Activated B cell treated with CpG ODN at 0.5 μM for 24 hours (primary cell): ENCODE measurements around the gene SMURF2. TPM values are rescaled to one million over a fixed set of nuclear protein-coding genes. Genes with fewer than 3 reads are reported as not detected.

Experiments used
- ATAC-seq: fragments of 200-7000 bp; cut with Tn5 transposase; one replicate; pipeline ENCODE4 v1.10.0; 2021; ENCODE audit warnings: low read depth, mild to moderate bottlenecking, moderate library complexity
- CTCF ChIA-PET: fragments of 350-600 bp; sonication (Branson Sonifier 250); formaldehyde crosslinking; loops from one replicate; lab custom pipeline; 2021; ENCODE audit warnings: antibody characterized with exemption; lab: Charles Lee
- POLR2A ChIA-PET: fragments of 350-600 bp; sonication (Branson Sonifier 250); formaldehyde crosslinking; loops from one replicate; lab custom pipeline; 2021; ENCODE audit warnings: antibody characterized with exemption; lab: Charles Lee
- DNase-seq: peaks from one replicate; pipeline ENCODE4 v3.0.0; 2022
- H3K27ac Mint-ChIP-seq: one replicate; pipeline ENCODE4 v1.8.0; 2020; ENCODE audit warnings: mixed read lengths
- H3K27me3 Mint-ChIP-seq: one replicate; pipeline ENCODE4 v1.8.0; 2021; ENCODE audit warnings: mixed read lengths
- H3K36me3 Mint-ChIP-seq: one replicate; pipeline ENCODE4 v1.8.0; 2021; ENCODE audit warnings: low read depth, mixed read lengths
- H3K4me1 Mint-ChIP-seq: one replicate; pipeline ENCODE4 v1.8.0; 2021; ENCODE audit warnings: mixed read lengths
- H3K4me3 Mint-ChIP-seq: one replicate; pipeline ENCODE4 v1.8.0; 2020; ENCODE audit warnings: mild to moderate bottlenecking, mixed read lengths
- H3K9me3 Mint-ChIP-seq: one replicate; pipeline ENCODE4 v1.8.0; 2020; ENCODE audit warnings: mixed read lengths
- intact Hi-C: fragments of 100-400 bp; cut with micrococcal nuclease; formaldehyde crosslinking; loops from one replicate; pipeline ENCODE4 v1.15.1; 2024
- total RNA-seq: library from RNA; stranded (reverse); gene quantifications from 2 replicates; pipeline ENCODE4 v1.2.3, GENCODE V29; 2022
- TF ChIP-seq, protein P1 (sequence below): fragments of 200-600 bp; IDR thresholded peaks from one replicate; pipeline ENCODE4 v1.8.0; 2022; ENCODE audit warnings: antibody characterized with exemption, mild to moderate bottlenecking

Gene SMURF2
- total RNA-seq, 1 donor from 2014 or later = 23.0 TPM

GRCh38 chr17:64657610-64658125, 4.4 kb downstream of the SMURF2 start:
- intact Hi-C loops = no loop called here
- Mint-ChIP-seq H3K9me3 (peaks cover 2% of the 10 kb centered on the region), H3K27ac (no peak overlapping the region), H3K27me3 (no peaks in the 10 kb centered on the region), H3K4me1 (peaks cover 29% of the 10 kb centered on the region), H3K36me3 (peaks cover 9% of the 10 kb centered on the region), H3K4me3 (no peak overlapping the region)
- POLR2A ChIA-PET = interaction anchor here (0.8 kb wide), 1 partner anchor 38 kb away, joined by 3 read pairs; no protein-coding TSS in a partner anchor
- CTCF ChIA-PET = interaction anchor here (1.3 kb wide), 1 partner anchor 8 kb away, joined by 4 read pairs; no protein-coding TSS in a partner anchor
- DNase-seq (no peak), ATAC-seq (no peak)
- TF ChIP-seq, protein P1, sequence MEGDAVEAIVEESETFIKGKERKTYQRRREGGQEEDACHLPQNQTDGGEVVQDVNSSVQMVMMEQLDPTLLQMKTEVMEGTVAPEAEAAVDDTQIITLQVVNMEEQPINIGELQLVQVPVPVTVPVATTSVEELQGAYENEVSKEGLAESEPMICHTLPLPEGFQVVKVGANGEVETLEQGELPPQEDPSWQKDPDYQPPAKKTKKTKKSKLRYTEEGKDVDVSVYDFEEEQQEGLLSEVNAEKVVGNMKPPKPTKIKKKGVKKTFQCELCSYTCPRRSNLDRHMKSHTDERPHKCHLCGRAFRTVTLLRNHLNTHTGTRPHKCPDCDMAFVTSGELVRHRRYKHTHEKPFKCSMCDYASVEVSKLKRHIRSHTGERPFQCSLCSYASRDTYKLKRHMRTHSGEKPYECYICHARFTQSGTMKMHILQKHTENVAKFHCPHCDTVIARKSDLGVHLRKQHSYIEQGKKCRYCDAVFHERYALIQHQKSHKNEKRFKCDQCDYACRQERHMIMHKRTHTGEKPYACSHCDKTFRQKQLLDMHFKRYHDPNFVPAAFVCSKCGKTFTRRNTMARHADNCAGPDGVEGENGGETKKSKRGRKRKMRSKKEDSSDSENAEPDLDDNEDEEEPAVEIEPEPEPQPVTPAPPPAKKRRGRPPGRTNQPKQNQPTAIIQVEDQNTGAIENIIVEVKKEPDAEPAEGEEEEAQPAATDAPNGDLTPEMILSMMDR = no peak

GRCh38 chr17:64655704-64656103, 6.4 kb downstream of the SMURF2 start:
- H3K4me1 Mint-ChIP-seq = peaks cover 20% of the 10 kb centered on the region
- peaks cover 2% of the 10 kb centered on the region for H3K9me3 Mint-ChIP-seq
- no peak for DNase-seq
- POLR2A ChIA-PET = interaction anchor here (1.2 kb wide), 1 partner anchor 149 kb away, joined by 3 read pairs; the partner anchor contains the start of genes CEP95 and DDX5
- H3K27me3 Mint-ChIP-seq = no peaks in the 10 kb centered on the region
- H3K4me3 Mint-ChIP-seq = no peak overlapping the region
- CTCF ChIA-PET = no interaction called here
- intact Hi-C loops = no loop called here
- ATAC-seq = no peak
- TF ChIP-seq, protein P1 = no peak
- H3K36me3 Mint-ChIP-seq = peaks cover 3% of the 10 kb centered on the region
- no peak overlapping the region for H3K27ac Mint-ChIP-seq

DNA sequence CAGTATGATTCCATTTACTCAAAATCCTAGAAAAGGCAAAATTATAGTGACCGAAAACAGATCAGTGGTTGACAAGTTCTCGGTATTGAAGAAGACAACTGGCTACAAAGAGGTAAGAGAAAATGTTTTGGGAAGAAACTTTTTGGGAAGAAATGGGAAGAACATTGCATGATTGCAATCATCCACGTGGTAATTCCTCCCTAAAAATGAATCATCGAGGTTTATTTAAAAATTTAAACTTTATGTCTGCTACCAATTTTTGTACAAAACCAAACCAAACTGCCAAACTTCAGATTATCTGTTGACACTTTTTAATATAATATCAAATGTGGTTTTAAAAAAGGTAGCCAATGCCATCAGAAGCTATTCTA, 8.1 kb downstream of the SMURF2 start:
- DNase-seq = no peak
- TF ChIP-seq, protein P1 = no peak
- intact Hi-C loops = no loop called here
- Mint-ChIP-seq H3K4me1 (peaks cover 11% of the 10 kb centered on the region), H3K9me3 (peaks cover 2% of the 10 kb centered on the region), H3K27me3 (no peaks in the 10 kb centered on the region), H3K4me3 (no peak overlapping the region), H3K27ac (no peak overlapping the region), H3K36me3 (peaks cover 6% of the 10 kb centered on the region)
- POLR2A ChIA-PET = no interaction called here
- ATAC-seq = no peak
- CTCF ChIA-PET = interaction anchor here (0.7 to 1.4 kb wide), 2 partner anchors 195 to 234 kb away, joined by 3 read pairs; no protein-coding TSS in a partner anchor

DNA sequence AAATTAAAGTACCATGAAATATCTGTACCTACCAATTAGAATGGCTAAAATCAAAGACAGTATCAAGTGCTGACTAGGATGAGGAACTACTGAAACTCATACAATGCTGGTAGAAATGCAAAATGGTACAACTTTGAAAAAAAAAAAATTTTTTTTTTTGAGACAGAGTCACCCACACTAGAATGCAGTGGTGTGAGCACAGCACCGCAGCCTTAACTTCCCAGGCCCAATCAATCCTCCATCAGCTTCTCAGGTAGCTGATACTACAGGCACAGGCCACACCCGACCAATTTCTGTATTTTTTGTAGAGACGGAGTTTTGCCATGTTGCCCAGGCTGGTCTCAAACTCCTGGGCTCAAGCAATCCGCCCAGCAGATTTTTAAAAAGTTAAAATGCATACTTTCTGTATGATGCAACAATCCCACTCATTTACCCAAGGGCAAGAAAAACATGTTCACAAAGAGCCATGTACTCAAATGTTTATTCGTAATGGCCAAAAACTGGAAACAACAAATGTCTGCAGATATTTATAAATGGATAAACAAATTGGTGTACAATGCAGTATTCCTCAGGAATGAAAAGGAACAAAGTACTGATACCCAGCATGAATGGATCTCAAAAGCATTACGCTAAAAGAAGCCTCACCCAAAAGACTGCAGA, 8.7 kb downstream of the SMURF2 start:
- H3K27me3 Mint-ChIP-seq = no peaks in the 10 kb centered on the region
- ChIA-PET CTCF (interaction anchor here (0.7 kb wide), 1 partner anchor 196 kb away, joined by 3 read pairs; no protein-coding TSS in a partner anchor), POLR2A (no interaction called here)
- peaks cover 2% of the 10 kb centered on the region for H3K9me3 Mint-ChIP-seq
- intact Hi-C loops = no loop called here
- H3K4me1 Mint-ChIP-seq = peaks cover 13% of the 10 kb centered on the region
- DNase-seq (no peak), ATAC-seq (no peak)
- no peak overlapping the region for H3K27ac Mint-ChIP-seq
- TF ChIP-seq, protein P1 = no peak
- H3K4me3 Mint-ChIP-seq = no peak overlapping the region
- peaks cover 7% of the 10 kb centered on the region for H3K36me3 Mint-ChIP-seq

GRCh38 chr17:64651889-64652288, 10.2 kb downstream of the SMURF2 start:
- no peaks in the 10 kb centered on the region for H3K27me3 Mint-ChIP-seq
- DNase-seq (no peak), ATAC-seq (no peak)
- H3K4me1 Mint-ChIP-seq = peaks cover 10% of the 10 kb centered on the region
- ChIA-PET CTCF (interaction anchor here (0.6 kb wide), 1 partner anchor 232 kb away, joined by 3 read pairs; no protein-coding TSS in a partner anchor), POLR2A (no interaction called here)
- TF ChIP-seq, protein P1 = no peak
- intact Hi-C loops = no loop called here
- no peak overlapping the region for H3K4me3 Mint-ChIP-seq
- H3K27ac Mint-ChIP-seq = no peak overlapping the region
- H3K36me3 Mint-ChIP-seq = peaks cover 16% of the 10 kb centered on the region
- peaks cover 2% of the 10 kb centered on the region for H3K9me3 Mint-ChIP-seq
